Activated CD4-positive, alpha-beta T cell treated with anti-CD3 and anti-CD28 coated beads, Interleukin-2, amount 10 ng/mL, durations not matched to agents 24 days and 14 days (primary cell): ENCODE data around the gene GRB10. TPM values are rescaled to one million over a fixed set of nuclear protein-coding genes. Genes with fewer than 3 reads are reported as not detected.

Experiments used
- DNase-seq: peaks from one replicate; pipeline ENCODE4 v3.0.0; 2022
- H3K27ac Mint-ChIP-seq: one replicate; pipeline ENCODE4 v1.8.0; 2022; ENCODE audit warnings: mild to moderate bottlenecking, mixed read lengths
- H3K27me3 Mint-ChIP-seq: one replicate; pipeline ENCODE4 v1.8.0; 2022; ENCODE audit warnings: mixed read lengths
- H3K36me3 Mint-ChIP-seq: one replicate; pipeline ENCODE4 v1.8.0; 2022; ENCODE audit warnings: low read depth, mild to moderate bottlenecking, mixed read lengths
- H3K4me1 Mint-ChIP-seq: one replicate; pipeline ENCODE4 v1.8.0; 2021; ENCODE audit warnings: mixed read lengths
- H3K4me3 Mint-ChIP-seq: one replicate; pipeline ENCODE4 v1.8.0; 2022; ENCODE audit warnings: mild to moderate bottlenecking, moderate library complexity, mixed read lengths
- H3K9me3 Mint-ChIP-seq: one replicate; pipeline ENCODE4 v1.8.0; 2021; ENCODE audit warnings: mixed read lengths
- intact Hi-C: fragments of 100-400 bp; cut with micrococcal nuclease; formaldehyde crosslinking; loops from one replicate; pipeline ENCODE4 v1.15.1; 2023
- total RNA-seq: library from RNA; stranded (reverse); gene quantifications from 2 replicates; pipeline ENCODE4 v1.2.3, GENCODE V29; 2022

The GRB10 gene
- total RNA-seq, 1 donor from 2014 or later: 3.6 TPM

DNA sequence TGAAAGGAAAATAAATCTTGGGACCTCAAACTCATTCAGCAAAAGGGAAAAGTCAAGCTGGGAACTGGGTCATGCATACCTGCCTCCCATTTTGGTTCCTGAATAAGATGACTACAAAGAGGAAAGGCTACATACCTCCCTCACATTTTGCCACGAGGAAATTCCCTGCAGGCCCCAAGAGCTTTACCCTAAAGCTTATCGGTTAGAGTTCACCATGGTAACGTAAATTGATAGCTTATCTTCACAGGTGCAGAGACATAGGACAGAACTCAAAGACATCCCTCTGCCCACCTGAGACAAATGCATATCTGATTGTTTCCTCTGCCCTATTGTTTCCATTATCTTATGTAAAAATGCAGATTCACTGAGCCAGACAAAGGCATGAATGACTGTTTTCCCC, 31.5 kb upstream of the GRB10 start:
- Mint-ChIP-seq H3K27ac (no peak overlapping the region), H3K36me3 (no peaks in the 10 kb centered on the region), H3K9me3 (no peaks in the 10 kb centered on the region), H3K4me1 (no peaks in the 10 kb centered on the region), H3K27me3 (peaks cover 16% of the 10 kb centered on the region), H3K4me3 (no peak overlapping the region)
- intact Hi-C loops: no loop called here
- no peak for DNase-seq

DNA sequence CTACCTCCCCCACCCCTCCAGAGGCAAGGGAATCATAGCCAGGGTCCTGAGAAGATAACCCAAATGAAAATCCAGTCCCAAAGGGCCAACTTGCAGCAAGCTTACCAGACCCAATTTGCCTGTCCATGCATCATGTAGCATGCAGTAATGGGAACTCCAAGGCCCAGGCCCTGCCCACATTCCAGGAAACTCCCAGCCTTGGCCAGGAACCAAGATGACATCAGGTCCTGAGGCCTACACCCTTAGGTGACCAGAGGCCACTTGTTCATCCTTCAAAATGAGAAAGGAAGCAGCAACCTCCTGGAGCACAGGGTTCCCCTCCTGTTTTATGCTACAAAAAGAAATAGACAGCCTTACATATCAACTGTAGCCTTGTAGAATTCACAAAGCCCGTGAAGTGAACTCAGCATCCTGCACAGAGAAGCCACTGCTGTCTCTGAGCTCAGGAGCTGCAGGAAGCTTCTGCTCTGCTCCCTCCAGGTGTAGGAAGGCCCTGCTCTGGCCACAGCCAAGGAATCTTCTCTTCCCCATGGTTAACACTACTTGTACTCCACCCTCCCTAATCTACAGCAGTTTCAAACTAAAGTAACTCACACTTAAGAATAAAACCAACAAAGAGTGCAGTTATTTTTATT, 30.3 kb upstream of the GRB10 start:
- Mint-ChIP-seq H3K36me3 (no peaks in the 10 kb centered on the region), H3K9me3 (no peaks in the 10 kb centered on the region), H3K4me1 (no peaks in the 10 kb centered on the region), H3K27me3 (peaks cover 8% of the 10 kb centered on the region), H3K4me3 (no peak overlapping the region), H3K27ac (no peak overlapping the region)
- intact Hi-C loops: no loop called here
- DNase-seq: no peak

DNA sequence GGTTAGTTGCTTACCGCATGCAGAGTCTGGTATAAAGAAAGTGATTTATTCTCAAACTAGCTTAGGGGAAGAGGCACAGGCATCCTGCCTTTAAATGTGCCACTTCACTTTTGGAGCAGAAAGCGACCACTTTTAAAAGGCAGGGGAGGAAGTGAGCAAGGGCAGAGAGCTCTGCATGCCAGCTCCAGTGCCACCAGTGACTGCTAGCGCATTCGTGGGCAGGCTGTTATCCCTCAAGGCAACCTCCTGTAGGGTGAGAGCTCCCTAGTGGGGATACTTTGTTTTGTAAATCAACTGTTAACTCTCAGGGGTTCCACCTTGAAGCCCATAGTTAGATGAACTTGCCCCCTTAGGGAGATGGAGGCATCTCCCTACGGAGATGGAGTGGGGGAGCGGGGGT, 29.4 kb upstream of the GRB10 start:
- no peak overlapping the region for H3K4me3 Mint-ChIP-seq
- no peak overlapping the region for H3K27ac Mint-ChIP-seq
- no peak for DNase-seq
- H3K9me3 Mint-ChIP-seq: no peaks in the 10 kb centered on the region
- intact Hi-C loops: no loop called here
- H3K36me3 Mint-ChIP-seq: no peaks in the 10 kb centered on the region
- no peaks in the 10 kb centered on the region for H3K4me1 Mint-ChIP-seq
- peaks cover 8% of the 10 kb centered on the region for H3K27me3 Mint-ChIP-seq

DNA sequence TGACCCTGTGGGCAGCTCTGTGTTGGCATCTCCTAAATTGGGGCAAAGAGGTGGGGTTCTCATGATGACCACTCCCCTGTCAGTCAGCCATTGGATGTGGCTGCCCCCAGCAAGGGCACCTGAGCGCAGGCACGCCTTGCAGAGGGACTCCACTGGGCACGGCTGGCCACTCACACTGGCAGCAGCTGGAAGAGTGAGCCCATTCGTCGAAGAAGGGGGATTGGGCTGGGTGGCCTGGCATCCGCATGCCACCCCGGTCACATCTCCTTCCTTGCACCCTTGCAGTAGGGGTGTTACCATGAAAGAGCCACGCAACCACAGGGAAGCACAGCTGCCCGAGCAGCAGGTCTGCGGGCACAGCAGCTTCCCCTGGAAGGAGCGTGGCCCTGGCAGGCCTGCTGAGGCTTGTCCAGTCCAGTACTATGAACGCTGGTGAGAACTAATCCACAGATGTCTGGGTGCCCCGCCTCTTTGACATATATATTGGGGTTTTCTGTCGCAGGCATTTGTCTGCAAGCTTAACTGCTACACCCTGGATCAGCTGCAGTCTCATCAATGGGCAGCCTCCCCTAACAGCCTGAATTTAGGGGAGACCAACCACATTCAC, 25.7 kb upstream of the GRB10 start:
- intact Hi-C loops: no loop called here
- Mint-ChIP-seq H3K9me3 (no peaks in the 10 kb centered on the region), H3K4me3 (no peak overlapping the region), H3K36me3 (no peaks in the 10 kb centered on the region), H3K27me3 (peaks cover 3% of the 10 kb centered on the region), H3K4me1 (peaks cover 5% of the 10 kb centered on the region), H3K27ac (no peak overlapping the region)
- DNase-seq: no peak

DNA sequence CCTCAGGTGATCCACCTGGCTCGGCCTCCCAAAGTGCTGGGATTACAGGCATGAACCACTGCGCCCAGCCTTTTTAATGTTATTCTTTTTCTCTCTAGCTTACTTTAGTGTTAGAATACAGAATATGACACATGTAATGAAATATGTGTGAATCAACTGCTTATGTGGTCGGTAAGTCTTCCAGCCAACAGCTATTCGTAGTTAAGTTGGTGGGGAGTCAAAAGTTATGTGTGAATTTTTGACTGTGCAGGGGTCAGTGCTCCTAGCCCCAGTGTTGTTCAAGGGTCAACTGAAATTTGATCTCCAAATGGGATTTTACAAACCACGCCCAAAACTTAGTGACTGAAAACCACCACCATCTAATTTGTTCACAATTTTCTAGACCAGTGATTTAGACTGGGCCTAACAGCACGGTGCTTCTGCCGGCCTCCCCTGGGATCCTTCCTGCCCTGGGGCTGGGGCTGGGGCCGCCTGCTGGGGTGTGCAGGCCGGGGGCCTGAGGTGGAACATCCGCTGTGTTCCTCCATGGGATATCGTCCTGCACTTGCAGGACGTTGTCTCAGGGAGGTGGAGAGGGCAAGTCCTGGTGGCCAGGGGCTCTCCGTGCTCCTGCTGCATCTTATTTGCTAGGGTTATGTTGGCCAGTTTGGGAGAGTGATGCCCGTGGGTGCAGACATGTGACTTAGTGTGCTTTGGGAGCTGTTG, 24.5 kb upstream of the GRB10 start:
- H3K27ac Mint-ChIP-seq: no peak overlapping the region
- H3K36me3 Mint-ChIP-seq: no peaks in the 10 kb centered on the region
- DNase-seq: no peak
- no peaks in the 10 kb centered on the region for H3K9me3 Mint-ChIP-seq
- intact Hi-C loops: no loop called here
- no peak overlapping the region for H3K4me3 Mint-ChIP-seq
- H3K27me3 Mint-ChIP-seq: peaks cover 4% of the 10 kb centered on the region
- H3K4me1 Mint-ChIP-seq: peaks cover 5% of the 10 kb centered on the region

DNA sequence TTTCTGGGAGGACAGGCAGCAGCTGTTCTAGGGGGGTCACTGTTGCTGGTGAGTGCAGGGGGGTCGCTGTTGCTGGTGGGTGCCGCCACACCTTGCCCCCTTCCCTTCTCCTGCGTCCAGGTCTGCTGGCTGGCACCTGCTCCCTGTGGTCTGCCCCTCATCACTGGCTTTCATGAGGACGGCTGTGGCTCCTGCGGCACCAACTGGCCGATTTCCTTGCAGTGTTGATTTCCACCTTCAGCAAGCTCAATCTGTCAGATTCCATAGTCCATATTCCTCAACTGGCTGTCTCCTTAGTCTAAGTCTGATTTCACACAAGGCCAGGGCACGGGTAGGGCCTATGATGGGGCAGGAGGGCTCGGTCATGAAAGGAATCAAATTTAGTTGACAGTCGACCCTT, 23.4 kb upstream of the GRB10 start:
- intact Hi-C loops: no loop called here
- H3K36me3 Mint-ChIP-seq: no peaks in the 10 kb centered on the region
- peaks cover 5% of the 10 kb centered on the region for H3K4me1 Mint-ChIP-seq
- DNase-seq: no peak
- no peak overlapping the region for H3K27ac Mint-ChIP-seq
- H3K4me3 Mint-ChIP-seq: no peak overlapping the region
- H3K27me3 Mint-ChIP-seq: peaks cover 11% of the 10 kb centered on the region
- no peaks in the 10 kb centered on the region for H3K9me3 Mint-ChIP-seq

DNA sequence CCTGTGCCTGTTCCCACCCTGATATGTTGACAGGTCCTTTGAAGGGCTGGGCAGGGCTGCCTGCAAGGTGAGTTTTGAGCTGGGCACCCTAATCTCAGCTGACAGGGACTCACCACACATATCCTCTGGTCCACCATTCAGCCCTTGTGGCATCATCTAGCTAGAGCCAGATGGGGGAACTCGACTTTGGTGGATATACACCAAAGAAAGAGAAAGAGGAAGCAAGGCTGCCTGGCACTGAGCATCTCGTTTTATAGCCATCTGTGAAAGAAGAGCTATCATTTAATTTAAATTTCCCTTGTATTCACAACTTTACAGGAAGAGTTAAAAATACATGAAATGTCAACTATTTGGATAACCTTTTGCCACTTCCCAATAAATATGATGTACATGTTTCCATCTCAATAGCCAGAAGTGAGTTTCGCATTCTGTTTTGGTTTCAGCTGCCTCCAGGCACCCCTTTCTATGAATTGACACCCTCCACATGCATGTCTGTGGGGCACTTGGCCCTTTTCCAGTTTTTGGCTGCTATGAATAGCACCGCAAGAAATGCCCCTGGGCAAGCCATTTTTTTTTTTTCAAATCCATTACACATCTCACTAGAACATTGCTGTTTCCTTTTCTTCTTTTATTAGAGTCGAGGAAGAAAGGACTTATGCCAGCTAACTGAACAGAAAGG, 22.9 kb upstream of the GRB10 start:
- H3K4me3 Mint-ChIP-seq: no peak overlapping the region
- intact Hi-C loops: no loop called here
- H3K27ac Mint-ChIP-seq: no peak overlapping the region
- no peak for DNase-seq
- H3K36me3 Mint-ChIP-seq: no peaks in the 10 kb centered on the region
- H3K9me3 Mint-ChIP-seq: no peaks in the 10 kb centered on the region
- peaks cover 17% of the 10 kb centered on the region for H3K27me3 Mint-ChIP-seq
- H3K4me1 Mint-ChIP-seq: peaks cover 5% of the 10 kb centered on the region

DNA sequence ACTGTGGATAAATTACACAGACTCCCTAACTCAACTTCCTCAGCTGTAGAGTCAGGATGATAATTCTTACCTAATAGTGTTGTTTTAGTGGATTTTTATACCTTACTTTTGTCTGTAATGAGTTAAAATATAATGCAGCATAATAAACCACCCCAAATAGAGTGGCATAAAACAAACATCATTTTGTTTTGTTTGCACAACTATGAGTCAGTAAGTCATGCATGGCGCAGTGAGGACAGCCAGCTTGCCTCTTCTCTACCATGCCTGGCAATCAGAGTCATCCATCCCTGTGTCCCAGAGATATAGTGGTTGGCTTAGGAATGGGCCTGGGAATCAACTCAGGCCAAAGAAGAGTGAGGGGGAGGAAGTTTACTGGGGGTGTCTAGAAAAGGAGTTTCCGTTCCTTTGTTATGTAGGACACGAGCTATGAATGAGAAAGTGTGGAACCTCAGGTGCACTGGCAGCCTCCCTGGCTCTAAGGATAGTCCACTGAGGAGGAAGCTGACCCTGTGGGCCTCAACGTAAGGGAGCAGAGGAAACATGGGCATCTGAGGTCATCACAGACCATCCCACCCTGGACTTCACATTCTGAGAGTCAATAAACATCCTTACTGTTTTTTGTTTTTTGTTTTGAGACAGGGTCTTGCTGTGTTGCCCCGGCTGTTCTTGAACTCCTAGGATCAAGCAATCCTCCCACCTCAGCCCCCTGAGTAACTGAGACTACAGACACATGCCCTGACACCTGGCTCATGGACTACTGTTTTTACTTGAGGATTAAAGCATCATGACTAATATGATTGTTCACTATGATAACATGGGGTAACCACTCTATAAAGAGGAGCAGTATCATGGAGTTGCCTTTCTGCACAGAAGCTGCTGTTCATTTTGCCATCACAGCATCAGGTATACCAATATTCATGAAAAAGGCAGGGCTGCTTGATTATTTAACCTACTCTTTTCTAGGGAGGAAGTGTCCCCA, 21.0 kb upstream of the GRB10 start:
- Mint-ChIP-seq H3K9me3 (no peaks in the 10 kb centered on the region), H3K27ac (no peak overlapping the region), H3K4me3 (no peak overlapping the region), H3K27me3 (peaks cover 26% of the 10 kb centered on the region), H3K36me3 (no peaks in the 10 kb centered on the region), H3K4me1 (peaks cover 5% of the 10 kb centered on the region)
- intact Hi-C loops: no loop called here
- DNase-seq: no peak

DNA sequence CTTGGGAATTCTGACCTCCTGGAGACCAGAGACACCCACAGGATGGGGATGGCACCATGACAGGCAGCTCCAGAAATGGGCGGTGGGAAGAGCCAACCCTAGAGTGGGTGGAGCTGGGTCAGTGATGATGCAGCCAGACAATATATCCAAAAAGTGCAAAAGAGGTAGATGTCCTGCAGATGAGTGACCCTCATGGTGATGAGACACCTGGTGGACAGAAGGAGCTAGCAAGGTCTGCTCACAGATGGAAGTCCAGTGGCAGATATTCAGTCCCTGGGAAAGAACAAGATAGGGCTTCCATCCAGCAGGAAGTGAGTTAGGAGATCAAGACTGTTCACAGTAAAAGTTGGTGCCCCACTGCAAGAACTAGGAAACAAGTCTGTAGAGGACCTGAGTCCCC, 19.2 kb upstream of the GRB10 start:
- Mint-ChIP-seq H3K9me3 (no peaks in the 10 kb centered on the region), H3K4me1 (peaks cover 5% of the 10 kb centered on the region), H3K36me3 (no peaks in the 10 kb centered on the region), H3K27me3 (peaks cover 29% of the 10 kb centered on the region), H3K27ac (no peak overlapping the region), H3K4me3 (no peak overlapping the region)
- no peak for DNase-seq
- intact Hi-C loops: no loop called here

DNA sequence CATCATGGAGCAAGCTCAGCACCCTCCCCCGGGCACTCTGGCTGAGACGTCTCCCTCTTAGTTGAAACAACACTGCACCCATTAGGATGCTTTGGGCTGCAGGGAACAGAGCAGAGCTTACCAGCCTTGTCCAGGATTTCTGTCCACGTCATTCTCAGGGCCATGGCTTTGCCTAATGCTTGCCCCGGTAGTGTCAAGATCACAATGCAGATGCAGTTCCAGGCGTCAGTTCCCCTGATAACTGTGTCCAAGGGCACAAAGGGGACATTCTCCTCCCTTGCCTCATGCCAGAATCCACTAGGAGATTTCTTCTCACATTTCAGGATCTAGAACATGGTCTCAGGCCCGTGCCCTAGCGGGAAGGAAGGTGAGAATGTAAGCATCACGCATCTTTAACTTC, 17.2 kb upstream of the GRB10 start:
- intact Hi-C loops: no loop called here
- H3K9me3 Mint-ChIP-seq: no peaks in the 10 kb centered on the region
- H3K4me1 Mint-ChIP-seq: no peaks in the 10 kb centered on the region
- H3K27ac Mint-ChIP-seq: no peak overlapping the region
- H3K36me3 Mint-ChIP-seq: no peaks in the 10 kb centered on the region
- H3K4me3 Mint-ChIP-seq: no peak overlapping the region
- peaks cover 40% of the 10 kb centered on the region for H3K27me3 Mint-ChIP-seq
- no peak for DNase-seq

DNA sequence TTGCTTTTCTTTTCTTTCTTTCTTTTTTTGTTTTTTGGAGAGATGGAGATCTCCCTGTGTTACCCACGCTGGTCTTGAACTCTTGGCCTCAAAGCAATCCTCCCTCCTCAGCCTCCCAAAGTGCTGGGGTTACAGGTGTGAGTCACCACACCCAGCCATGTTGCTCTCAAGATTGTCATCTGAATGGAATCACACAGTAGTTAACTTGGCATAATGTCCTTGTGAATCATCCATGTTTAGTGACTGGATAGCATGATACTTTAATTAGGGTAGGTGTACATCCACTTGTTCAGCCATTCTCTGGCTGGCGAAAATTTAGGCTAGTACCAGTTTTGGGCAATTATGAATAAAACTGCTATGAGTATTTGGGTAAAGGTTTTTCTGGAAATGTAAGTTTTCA, 15.4 kb upstream of the GRB10 start:
- H3K36me3 Mint-ChIP-seq: no peaks in the 10 kb centered on the region
- intact Hi-C loops: no loop called here
- H3K4me3 Mint-ChIP-seq: no peak overlapping the region
- peaks cover 51% of the 10 kb centered on the region for H3K27me3 Mint-ChIP-seq
- DNase-seq: no peak
- no peaks in the 10 kb centered on the region for H3K4me1 Mint-ChIP-seq
- no peaks in the 10 kb centered on the region for H3K9me3 Mint-ChIP-seq
- H3K27ac Mint-ChIP-seq: no peak overlapping the region

DNA sequence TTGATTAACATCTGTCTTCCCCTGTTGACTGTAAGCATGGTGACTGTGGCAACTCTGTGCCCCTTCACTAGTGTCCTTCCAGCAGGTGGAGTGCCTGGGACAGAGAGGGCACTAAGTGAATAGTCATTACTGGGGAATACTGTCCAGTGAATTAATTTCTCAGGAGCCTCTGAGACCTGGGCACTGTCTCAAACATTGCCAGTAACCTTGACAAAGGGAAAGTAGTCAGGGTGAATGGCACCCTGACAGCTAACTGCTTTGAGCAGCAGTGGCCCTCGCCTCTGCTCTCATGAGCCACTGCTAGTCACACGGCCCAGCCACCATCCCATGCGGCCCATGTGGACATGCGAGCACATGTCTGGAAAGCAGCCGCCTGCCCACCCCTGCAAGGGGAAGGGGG, 13.1 kb upstream of the GRB10 start:
- no peak for DNase-seq
- no peak overlapping the region for H3K4me3 Mint-ChIP-seq
- H3K9me3 Mint-ChIP-seq: no peaks in the 10 kb centered on the region
- intact Hi-C loops: loop anchor here (2.0 kb wide), 1 partner anchor 37 kb away; no protein-coding TSS in a partner anchor
- peaks cover 3% of the 10 kb centered on the region for H3K4me1 Mint-ChIP-seq
- no peak overlapping the region for H3K27ac Mint-ChIP-seq
- peaks cover 53% of the 10 kb centered on the region for H3K27me3 Mint-ChIP-seq
- H3K36me3 Mint-ChIP-seq: no peaks in the 10 kb centered on the region

DNA sequence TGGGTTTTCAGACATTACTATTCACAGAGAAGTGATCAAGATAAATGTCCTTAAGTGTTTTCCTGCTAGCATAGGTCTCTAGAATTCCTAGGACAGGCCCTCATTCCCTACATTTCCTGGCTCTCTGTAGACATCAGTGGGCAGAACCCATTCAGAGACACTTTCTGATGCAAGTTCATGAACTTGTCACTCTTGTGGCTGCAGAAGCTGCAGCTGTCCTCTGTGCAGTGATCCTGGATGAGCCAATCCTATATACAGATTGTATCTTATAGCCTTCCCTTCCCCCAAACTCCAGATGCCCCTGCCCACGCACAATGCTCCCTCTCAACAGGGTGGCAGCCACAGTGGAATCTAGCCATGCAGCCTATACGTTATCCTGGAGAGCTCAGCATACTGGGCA, 12.6 kb upstream of the GRB10 start:
- Mint-ChIP-seq H3K27me3 (peaks cover 56% of the 10 kb centered on the region), H3K4me1 (peaks cover 3% of the 10 kb centered on the region), H3K27ac (no peak overlapping the region), H3K4me3 (peak overlapping the region; percentile 3), H3K36me3 (no peaks in the 10 kb centered on the region), H3K9me3 (no peaks in the 10 kb centered on the region)
- DNase-seq: no peak
- intact Hi-C loops: loop anchor here (2.0 kb wide), 1 partner anchor 38 kb away; no protein-coding TSS in a partner anchor
